IPS-11a (cell line): ENCODE measurements around the gene RALGAPA2.
"Not testable (repeated sequence)": the region's sequence is repeated elsewhere in the genome, so short reads cannot be mapped to it uniquely, and the experiment has no call there.

Experiments used
- H3K4me3 ChIP-seq: one replicate; pipeline ENCODE4 v1.5.1; 2013; ENCODE audit warnings: low read depth, low read length, control low read depth

RALGAPA2 gene

GRCh38 chr20:20548527-20549266, 163.7 kb downstream of the RALGAPA2 start:
- H3K4me3 ChIP-seq: no peak overlapping the region

- no peak overlapping the region for H3K4me3 ChIP-seq
These were observed 164.6 kb downstream of the RALGAPA2 start for GRCh38 chr20:20547876-20548266.

- no peak overlapping the region for H3K4me3 ChIP-seq
These were observed 165.1 kb downstream of the RALGAPA2 start for GRCh38 chr20:20547221-20547875.

- no peak overlapping the region for H3K4me3 ChIP-seq
These were observed 166.0 kb downstream of the RALGAPA2 start for GRCh38 chr20:20546402-20546801.

- H3K4me3 ChIP-seq: not testable (repeated sequence)
These were observed 169.1 kb downstream of the RALGAPA2 start for GRCh38 chr20:20543348-20543747.

GRCh38 chr20:20536240-20536933, 176.1 kb downstream of the RALGAPA2 start:
- no peak overlapping the region for H3K4me3 ChIP-seq

- no peak overlapping the region for H3K4me3 ChIP-seq
These were observed 177.4 kb downstream of the RALGAPA2 start for GRCh38 chr20:20535051-20535450.

GRCh38 chr20:20531283-20531682, 181.2 kb downstream of the RALGAPA2 start:
- H3K4me3 ChIP-seq: no peak overlapping the region

GRCh38 chr20:20530428-20531151, 181.9 kb downstream of the RALGAPA2 start:
- no peak overlapping the region for H3K4me3 ChIP-seq

GRCh38 chr20:20529597-20529996, 182.8 kb downstream of the RALGAPA2 start:
- H3K4me3 ChIP-seq: no peak overlapping the region

- H3K4me3 ChIP-seq: no peak overlapping the region
These were observed 183.6 kb downstream of the RALGAPA2 start for GRCh38 chr20:20528861-20529260.

- H3K4me3 ChIP-seq: no peak overlapping the region
These were observed 184.8 kb downstream of the RALGAPA2 start for GRCh38 chr20:20527661-20528060.

GRCh38 chr20:20525756-20526155, 186.7 kb downstream of the RALGAPA2 start:
- no peak overlapping the region for H3K4me3 ChIP-seq

GRCh38 chr20:20525214-20525613, 187.2 kb downstream of the RALGAPA2 start:
- H3K4me3 ChIP-seq: no peak overlapping the region

GRCh38 chr20:20524756-20525155, 187.7 kb downstream of the RALGAPA2 start:
- no peak overlapping the region for H3K4me3 ChIP-seq

GRCh38 chr20:20521736-20522135, 190.7 kb downstream of the RALGAPA2 start:
- no peak overlapping the region for H3K4me3 ChIP-seq

- H3K4me3 ChIP-seq: no peak overlapping the region
These were observed 191.7 kb downstream of the RALGAPA2 start for GRCh38 chr20:20520776-20521175.

GRCh38 chr20:20519269-20519668, 193.2 kb downstream of the RALGAPA2 start:
- H3K4me3 ChIP-seq: no peak overlapping the region

- no peak overlapping the region for H3K4me3 ChIP-seq
These were observed 194.2 kb downstream of the RALGAPA2 start for GRCh38 chr20:20518263-20518662.

GRCh38 chr20:20517296-20517695, 195.1 kb downstream of the RALGAPA2 start:
- no peak overlapping the region for H3K4me3 ChIP-seq

- H3K4me3 ChIP-seq: no peak overlapping the region
These were observed 198.7 kb downstream of the RALGAPA2 start for GRCh38 chr20:20513720-20514119.
